Cardiac fibroblast (primary cell): Measurements from ENCODE around the gene RNF41.

Experiments
- DNase-seq, 2 donors: peaks; one replicate each; pipeline versions ENCODE4 v3.0.0 to v3.0.0-alpha.2; 2010; ENCODE audit warnings: low read depth in 2 of 2
- H3K4me3 ChIP-seq, 2 donors: replicated peaks in 1 of 2; 1 replicate in 1 of 2; 2 replicates in 1 of 2; pipeline ENCODE4 v1.5.1; 2011; ENCODE audit warnings: low read depth in 2 of 2, low read length in 2 of 2, mild to moderate bottlenecking in 2 of 2, moderate library complexity in 1 of 2
- TF ChIP-seq, protein P1 (sequence below): IDR thresholded peaks from one replicate; pipeline ENCODE4 v1.5.1; 2011; ENCODE audit warnings: low read depth, mild to moderate bottlenecking, low read length, inconsistent platforms

RNF41 gene

DNA sequence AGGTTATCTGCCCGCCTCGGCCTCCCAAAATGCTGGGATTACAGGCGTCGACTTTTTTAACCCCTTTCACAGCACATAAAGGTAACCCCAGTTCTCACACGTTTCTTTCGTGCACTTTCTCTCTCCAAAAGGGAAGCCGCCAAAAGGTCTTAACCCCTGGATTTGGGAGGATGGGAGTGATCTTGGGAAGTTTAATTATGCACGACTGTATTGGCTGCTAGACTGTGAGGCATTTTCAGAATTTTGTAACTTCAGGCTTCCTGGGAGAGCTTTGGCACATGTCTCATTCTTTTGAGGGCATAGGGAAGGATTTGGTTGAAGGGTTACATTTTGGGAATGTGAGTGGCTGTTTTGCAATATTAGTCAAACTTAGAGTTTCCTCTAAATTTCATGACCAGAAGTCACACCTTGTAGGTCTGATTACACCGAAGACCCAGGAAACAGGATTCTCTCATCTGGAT lies 31.0 kb downstream of the RNF41 start:
- DNase-seq, result peak in 1 of 2 donors; percentile 58
- TF ChIP-seq, protein P1, sequence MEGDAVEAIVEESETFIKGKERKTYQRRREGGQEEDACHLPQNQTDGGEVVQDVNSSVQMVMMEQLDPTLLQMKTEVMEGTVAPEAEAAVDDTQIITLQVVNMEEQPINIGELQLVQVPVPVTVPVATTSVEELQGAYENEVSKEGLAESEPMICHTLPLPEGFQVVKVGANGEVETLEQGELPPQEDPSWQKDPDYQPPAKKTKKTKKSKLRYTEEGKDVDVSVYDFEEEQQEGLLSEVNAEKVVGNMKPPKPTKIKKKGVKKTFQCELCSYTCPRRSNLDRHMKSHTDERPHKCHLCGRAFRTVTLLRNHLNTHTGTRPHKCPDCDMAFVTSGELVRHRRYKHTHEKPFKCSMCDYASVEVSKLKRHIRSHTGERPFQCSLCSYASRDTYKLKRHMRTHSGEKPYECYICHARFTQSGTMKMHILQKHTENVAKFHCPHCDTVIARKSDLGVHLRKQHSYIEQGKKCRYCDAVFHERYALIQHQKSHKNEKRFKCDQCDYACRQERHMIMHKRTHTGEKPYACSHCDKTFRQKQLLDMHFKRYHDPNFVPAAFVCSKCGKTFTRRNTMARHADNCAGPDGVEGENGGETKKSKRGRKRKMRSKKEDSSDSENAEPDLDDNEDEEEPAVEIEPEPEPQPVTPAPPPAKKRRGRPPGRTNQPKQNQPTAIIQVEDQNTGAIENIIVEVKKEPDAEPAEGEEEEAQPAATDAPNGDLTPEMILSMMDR, result no peak
- peak overlapping the region; percentile 56 to 75 for H3K4me3 ChIP-seq

DNA sequence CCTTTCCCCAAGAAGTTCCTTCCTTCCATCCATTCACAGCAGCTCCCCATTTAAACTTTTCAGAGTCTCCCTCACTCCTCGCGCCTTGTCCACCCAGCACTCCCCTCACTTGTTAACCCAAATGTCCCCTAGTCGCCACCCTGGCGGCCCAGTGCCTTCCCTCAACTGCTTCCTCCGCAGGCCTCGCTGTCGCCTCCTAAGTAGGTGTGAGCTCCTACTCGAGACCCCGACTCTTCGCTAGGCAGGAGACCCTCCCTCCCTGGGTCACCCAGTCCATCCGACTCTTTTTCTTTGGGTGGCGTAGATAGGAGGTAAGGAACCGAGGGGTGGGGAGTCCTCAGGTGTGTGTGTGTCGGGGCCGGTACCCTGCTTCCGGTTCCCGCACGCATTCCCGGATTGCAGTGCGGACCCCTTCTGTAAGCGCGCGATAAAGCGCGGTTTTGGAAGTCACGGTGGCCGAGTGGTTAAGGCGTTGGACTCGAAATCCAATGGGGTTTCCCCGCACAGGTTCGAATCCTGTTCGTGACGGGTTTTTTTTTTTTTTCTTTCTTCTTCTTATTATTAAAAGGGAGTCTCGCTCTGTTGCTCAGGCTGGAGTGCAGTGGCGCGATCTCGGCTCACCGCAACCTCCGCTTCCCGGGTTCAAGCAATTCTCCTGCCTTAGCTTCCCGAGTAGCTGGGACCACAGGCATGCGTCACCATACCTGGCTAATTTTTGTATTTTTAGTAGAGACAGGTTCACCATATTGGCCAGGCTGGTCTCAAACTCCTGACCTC lies 31.6 kb downstream of the RNF41 start:
- peak overlapping the region; percentile 56 to 75 for H3K4me3 ChIP-seq
- TF ChIP-seq, protein P1, result no peak
- DNase-seq, result peak; percentile 84 to 92

DNA sequence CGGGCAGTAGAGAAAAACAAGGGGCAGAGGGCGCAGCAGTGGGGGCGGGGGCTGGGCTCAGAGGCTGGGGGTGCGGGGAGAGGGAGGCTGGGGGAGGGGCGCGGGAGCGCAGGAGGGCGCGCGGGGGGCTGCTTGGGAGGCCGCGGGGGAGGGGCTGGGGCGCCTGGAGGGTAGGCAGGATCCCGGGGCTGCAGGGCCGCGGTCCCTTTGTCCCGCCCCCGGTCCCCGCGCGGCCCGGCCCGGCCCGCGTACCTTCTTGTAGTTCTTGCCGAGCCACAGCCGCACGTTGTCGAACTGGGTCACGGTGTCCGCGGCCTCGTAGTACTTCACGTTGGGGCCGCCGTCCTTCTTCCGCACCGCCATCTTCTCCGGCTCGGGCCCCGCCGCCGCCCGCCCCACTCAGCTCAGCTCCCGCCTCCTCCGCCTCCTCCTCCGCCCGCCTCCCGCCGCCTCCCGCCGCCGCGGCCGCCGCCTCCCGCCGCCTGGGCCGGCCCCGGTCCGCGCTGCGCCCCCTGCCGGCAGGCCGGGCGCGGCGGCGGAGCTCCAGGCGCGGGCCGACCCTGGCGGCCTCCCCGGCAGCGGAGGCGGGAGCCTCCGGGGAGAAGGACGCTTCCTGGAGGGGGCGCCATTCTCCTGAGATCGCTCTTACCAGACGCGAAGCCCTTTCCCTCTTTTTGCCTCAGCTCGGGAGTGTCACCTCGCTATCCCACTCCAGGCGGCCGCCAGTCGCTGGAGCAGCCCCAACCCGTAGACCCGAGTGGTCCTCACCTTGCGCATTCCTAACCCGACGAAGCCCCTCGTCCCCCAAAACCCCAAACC lies 32.4 kb downstream of the RNF41 start, which contains the start of gene SMARCC2:
Gene SMARCC2 (minus strand): TSS at position 385 of the 819 bp plus-strand sequence. CDS start 22 bp downstream, at position 363.
- H3K4me3 ChIP-seq, result peak within 1 kb of the TSS; percentile 78 to 88
- TF ChIP-seq, protein P1, result peak; percentile 56
- DNase-seq, result peak; percentile 89 to 91

DNA sequence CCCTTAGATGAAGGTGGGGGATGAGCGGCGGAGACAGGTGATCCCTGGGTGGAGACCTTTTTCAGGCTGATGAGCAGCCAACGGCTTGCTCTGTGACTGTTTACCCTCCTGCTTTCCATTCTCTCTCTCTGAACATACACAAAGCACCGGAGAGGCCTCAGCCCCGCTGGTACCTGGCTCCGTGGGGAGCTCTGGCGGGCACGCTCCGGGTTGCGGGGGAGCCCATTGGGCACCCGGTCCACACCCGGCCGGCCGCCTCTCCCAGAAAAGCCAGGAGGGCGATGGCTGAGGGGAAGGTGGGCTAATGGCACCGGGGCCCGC lies 33.0 kb downstream of the RNF41 start:
- TF ChIP-seq, protein P1, result no peak
- peak overlapping the region; percentile 78 to 88 for H3K4me3 ChIP-seq
- no peak for DNase-seq

DNA sequence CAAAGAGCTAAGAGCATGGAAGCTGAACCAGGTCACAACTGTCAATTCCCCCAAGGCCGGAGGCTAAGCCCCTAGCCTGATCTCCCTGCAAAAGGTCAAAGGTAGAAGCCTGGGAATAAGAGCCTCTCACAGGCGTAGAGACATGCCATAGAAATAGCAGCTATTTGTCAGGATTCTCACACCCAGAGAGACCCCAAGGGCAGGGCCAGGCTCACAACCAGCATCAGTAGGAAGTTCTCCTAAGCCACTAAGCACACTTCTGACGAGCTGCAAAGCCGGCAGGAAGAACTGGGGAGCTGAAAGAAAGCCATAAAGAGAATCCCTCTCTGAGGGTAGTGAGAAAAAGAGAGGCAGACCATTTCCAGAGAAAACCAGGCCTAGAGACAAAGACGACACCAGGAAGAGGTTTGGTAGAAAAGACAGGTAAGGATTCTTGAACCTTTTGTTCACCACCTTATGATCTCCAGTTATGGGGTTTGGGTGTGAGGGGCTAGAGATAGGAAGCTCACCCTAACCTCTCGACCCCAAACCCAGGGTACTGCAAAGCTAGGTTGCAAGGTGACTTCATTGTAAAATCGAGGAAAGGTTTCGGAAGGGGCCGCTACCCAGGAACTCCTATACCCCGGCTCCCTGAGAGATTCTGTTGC lies 33.5 kb downstream of the RNF41 start:
- TF ChIP-seq, protein P1, result no peak

DNA sequence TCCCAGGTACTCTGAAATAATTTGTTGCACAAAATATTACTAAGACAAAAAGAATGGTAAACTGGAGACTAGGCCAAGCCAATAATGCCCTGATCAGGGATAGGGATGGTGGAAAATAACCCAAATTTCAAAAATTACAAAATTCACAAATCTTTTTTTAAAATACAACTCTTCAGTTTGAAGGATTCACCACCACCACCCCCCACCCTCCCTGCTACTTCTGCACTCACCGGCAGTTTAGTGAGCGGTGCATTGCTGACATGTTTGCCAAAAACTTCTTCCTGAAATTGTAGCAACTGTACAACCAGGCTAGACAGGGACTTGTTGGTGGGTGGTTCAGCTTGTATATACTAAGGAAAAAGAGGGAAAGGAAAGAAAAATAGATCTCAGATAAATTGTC lies 34.8 kb downstream of the RNF41 start:
- no peak for DNase-seq
- TF ChIP-seq, protein P1, result no peak
- no peak overlapping the region for H3K4me3 ChIP-seq

More for the DNA sequence above, 33.5 kb downstream of the RNF41 start:
- no peak for DNase-seq
- H3K4me3 ChIP-seq, result peak overlapping the region; percentile 78 to 88
